ENCODE data around the gene CDC42SE2.

DNA sequence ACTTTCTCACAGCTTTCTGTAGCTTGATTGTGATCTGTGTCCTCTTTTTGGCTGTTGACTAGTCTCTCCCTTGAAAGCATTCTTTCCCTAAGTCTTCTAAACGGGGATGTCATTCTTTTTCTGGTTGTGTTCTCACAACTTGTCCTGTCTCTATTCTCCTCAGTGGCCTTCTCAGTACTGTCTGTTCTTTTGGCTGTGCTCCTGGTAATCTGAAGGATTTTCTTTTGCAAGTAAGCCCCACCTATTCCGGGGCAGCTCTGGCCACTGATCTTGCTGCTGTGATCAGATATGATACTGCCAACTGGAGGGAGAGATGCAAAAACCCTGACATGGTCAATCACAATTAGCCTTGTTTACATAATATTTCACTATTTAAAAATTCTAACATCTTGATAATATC is 172.2 kb downstream of the CDC42SE2 start:
- TF ChIP-seq, protein P1, sequence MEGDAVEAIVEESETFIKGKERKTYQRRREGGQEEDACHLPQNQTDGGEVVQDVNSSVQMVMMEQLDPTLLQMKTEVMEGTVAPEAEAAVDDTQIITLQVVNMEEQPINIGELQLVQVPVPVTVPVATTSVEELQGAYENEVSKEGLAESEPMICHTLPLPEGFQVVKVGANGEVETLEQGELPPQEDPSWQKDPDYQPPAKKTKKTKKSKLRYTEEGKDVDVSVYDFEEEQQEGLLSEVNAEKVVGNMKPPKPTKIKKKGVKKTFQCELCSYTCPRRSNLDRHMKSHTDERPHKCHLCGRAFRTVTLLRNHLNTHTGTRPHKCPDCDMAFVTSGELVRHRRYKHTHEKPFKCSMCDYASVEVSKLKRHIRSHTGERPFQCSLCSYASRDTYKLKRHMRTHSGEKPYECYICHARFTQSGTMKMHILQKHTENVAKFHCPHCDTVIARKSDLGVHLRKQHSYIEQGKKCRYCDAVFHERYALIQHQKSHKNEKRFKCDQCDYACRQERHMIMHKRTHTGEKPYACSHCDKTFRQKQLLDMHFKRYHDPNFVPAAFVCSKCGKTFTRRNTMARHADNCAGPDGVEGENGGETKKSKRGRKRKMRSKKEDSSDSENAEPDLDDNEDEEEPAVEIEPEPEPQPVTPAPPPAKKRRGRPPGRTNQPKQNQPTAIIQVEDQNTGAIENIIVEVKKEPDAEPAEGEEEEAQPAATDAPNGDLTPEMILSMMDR (IDR thresholded peaks at IDR 0.05): no peak
- TF ChIP-seq POLR2AphosphoS5 (IDR thresholded peaks at IDR 0.05; ENCODE audit: low read depth, low read length): no peak
- no peak for TF ChIP-seq SIN3A (IDR thresholded peaks at IDR 0.05; ENCODE audit: borderline replicate concordance, insufficient read depth, low read depth, low read length)
